Measurements from ENCODE around the gene LAYN. TPM values are rescaled to one million over a fixed set of nuclear protein-coding genes. Genes with fewer than 3 reads are reported as not detected.

Gene LAYN
- total and polyA plus RNA-seq, 2 of the 13 experiments (the other 11 are each of a cell fraction or from before 2014, with no cell fraction given) = 0.17 TPM; not detected in 1

- TF ChIP-seq GRHL1 (CRISPR knock-in tag; conservative IDR thresholded peaks at IDR 0.05) (no peak), ZNF782 (CRISPR knock-in tag; IDR thresholded peaks at IDR 0.05; ENCODE audit: borderline replicate concordance) (no peak), BCL6 (CRISPR knock-in tag; IDR thresholded peaks at IDR 0.05) (peak; percentile 65), ARID2 (CRISPR knock-in tag; IDR thresholded peaks at IDR 0.05; ENCODE audit: borderline replicate concordance) (peak; percentile 88), ZNF331 (CRISPR knock-in tag; IDR thresholded peaks at IDR 0.05) (peak; percentile 76), BCLAF1 (IDR thresholded peaks at IDR 0.05) (no peak), ELK4 (CRISPR knock-in tag; IDR thresholded peaks at IDR 0.05; ENCODE audit: borderline replicate concordance) (no peak), TFDP1 (CRISPR knock-in tag; IDR thresholded peaks at IDR 0.05; ENCODE audit: borderline replicate concordance) (peak; percentile 90), ZNF839 (CRISPR knock-in tag; IDR thresholded peaks at IDR 0.05; ENCODE audit: borderline replicate concordance) (no peak; the same call in 1 of the 2 replicates), RAD21 (CRISPR knock-in tag; IDR thresholded peaks at IDR 0.05) (peak; percentile 100), ZNF609 (CRISPR knock-in tag; IDR thresholded peaks at IDR 0.05; ENCODE audit: borderline replicate concordance) (no peak), MXD3 (CRISPR knock-in tag; IDR thresholded peaks at IDR 0.05) (no peak), ZC3H4 (CRISPR knock-in tag; IDR thresholded peaks at IDR 0.05; ENCODE audit: borderline replicate concordance) (no peak), NR3C1 (CRISPR knock-in tag; IDR thresholded peaks at IDR 0.05) (no peak)
Observed at GRCh38 chr11:111601979-111602864, 61.7 kb downstream of the LAYN start, which contains the start of gene SIK2 (continued).
